Activated T-cell treated with anti-CD3 and anti-CD28 coated beads for 4 hours (primary cell): ENCODE measurements around the gene SLC17A9.
A peak's percentile ranks its signal among the peaks of the same experiment; 100 is the strongest.

Source experiments
- DNase-seq: peaks from one replicate; pipeline ENCODE4 v3.0.0-alpha.2; 2020

Gene SLC17A9

GRCh38 chr20:62940875-62941274 is 11.6 kb upstream of the SLC17A9 start:
- DNase-seq: no peak

- no peak for DNase-seq
These were observed 10.7 kb upstream of the SLC17A9 start for GRCh38 chr20:62941792-62942191.

- DNase-seq: no peak
These were observed 10.1 kb upstream of the SLC17A9 start for GRCh38 chr20:62942456-62942855.

- no peak for DNase-seq
These were observed 9.1 kb upstream of the SLC17A9 start for GRCh38 chr20:62943396-62943795.

GRCh38 chr20:62944184-62944583 is 8.3 kb upstream of the SLC17A9 start:
- no peak for DNase-seq

- DNase-seq: no peak
These were observed 7.8 kb upstream of the SLC17A9 start for GRCh38 chr20:62944746-62945145.

- DNase-seq: no peak
These were observed 6.7 kb upstream of the SLC17A9 start for GRCh38 chr20:62945771-62946339.

- no peak for DNase-seq
These were observed 5.6 kb upstream of the SLC17A9 start for GRCh38 chr20:62946918-62947317.

- no peak for DNase-seq
These were observed 4.8 kb upstream of the SLC17A9 start for GRCh38 chr20:62947532-62948300.

- no peak for DNase-seq
These were observed 3.2 kb upstream of the SLC17A9 start for GRCh38 chr20:62949153-62949821.

- DNase-seq: no peak
These were observed 2.5 kb upstream of the SLC17A9 start for GRCh38 chr20:62949962-62950361.

GRCh38 chr20:62950741-62951140 is 1.8 kb upstream of the SLC17A9 start:
- DNase-seq: no peak

GRCh38 chr20:62951143-62951895 is 1.2 kb upstream of the SLC17A9 start:
- DNase-seq: no peak

GRCh38 chr20:62951896-62952372 is 575 bp upstream of the SLC17A9 start:
- no peak for DNase-seq

- no peak for DNase-seq
These were observed 694 bp downstream of the SLC17A9 start for GRCh38 chr20:62952968-62953838.

GRCh38 chr20:62953839-62954703 is 1.6 kb downstream of the SLC17A9 start:
- peak; percentile 24 for DNase-seq

GRCh38 chr20:62955519-62956386 is 3.2 kb downstream of the SLC17A9 start:
- no peak for DNase-seq

- DNase-seq: no peak
These were observed 4.1 kb downstream of the SLC17A9 start for GRCh38 chr20:62956387-62957135.
